HUES48 (cell line): Measurements from ENCODE around the gene CNTRL.

Experiments used
- H3K27ac ChIP-seq: one replicate; pipeline ENCODE4 v1.7.0; 2013; ENCODE audit warnings: low read depth, low read length, inconsistent platforms
- H3K27me3 ChIP-seq: 2 replicates; pipeline ENCODE4 v1.6.1; 2013; ENCODE audit warnings: mild to moderate bottlenecking, low read length; ENCODE audit not compliant: control insufficient read depth, insufficient read depth
- H3K36me3 ChIP-seq: 2 replicates; pipeline ENCODE4 v1.6.1; 2013; ENCODE audit warnings: low read length; ENCODE audit not compliant: control insufficient read depth, insufficient read depth
- H3K4me1 ChIP-seq: 2 replicates; pipeline ENCODE4 v1.6.1; 2013; ENCODE audit warnings: mild to moderate bottlenecking, low read length; ENCODE audit not compliant: control insufficient read depth, insufficient read depth
- H3K4me3 ChIP-seq: 2 replicates; pipeline ENCODE4 v1.5.1; 2013; ENCODE audit warnings: mild to moderate bottlenecking, low read depth, low read length
- H3K9ac ChIP-seq: 2 replicates; pipeline ENCODE4 v1.6.1; 2013; ENCODE audit warnings: mild to moderate bottlenecking, low read depth, low read length, moderate library complexity
- H3K9me3 ChIP-seq: 2 replicates; pipeline ENCODE4 v1.6.1; 2013; ENCODE audit warnings: low read length; ENCODE audit not compliant: control insufficient read depth, insufficient read depth

CNTRL gene

GRCh38 chr9:121217609-121218292 lies 143.0 kb downstream of the CNTRL start:
- Histone ChIP-seq H3K27ac (no peak overlapping the region), H3K9me3 (no peaks in the 10 kb centered on the region), H3K9ac (no peak overlapping the region), H3K4me3 (no peak overlapping the region), H3K27me3 (no peaks in the 10 kb centered on the region), H3K36me3 (no peaks in the 10 kb centered on the region), H3K4me1 (peaks cover 35% of the 10 kb centered on the region)

GRCh38 chr9:121218357-121219027 lies 143.7 kb downstream of the CNTRL start:
- no peak overlapping the region for H3K4me3 ChIP-seq
- no peak overlapping the region for H3K27ac ChIP-seq
- peaks cover 35% of the 10 kb centered on the region for H3K4me1 ChIP-seq
- no peaks in the 10 kb centered on the region for H3K27me3 ChIP-seq
- no peaks in the 10 kb centered on the region for H3K9me3 ChIP-seq
- no peaks in the 10 kb centered on the region for H3K36me3 ChIP-seq
- H3K9ac ChIP-seq, result no peak overlapping the region

- Histone ChIP-seq H3K9me3 (no peaks in the 10 kb centered on the region), H3K27me3 (no peaks in the 10 kb centered on the region)
Measured at GRCh38 chr9:121219530-121219929, 144.8 kb downstream of the CNTRL start.

GRCh38 chr9:121220996-121221663 lies 146.4 kb downstream of the CNTRL start:
- Histone ChIP-seq H3K9me3 (no peaks in the 10 kb centered on the region), H3K27ac (peak overlapping the region; percentile 88), H3K36me3 (no peaks in the 10 kb centered on the region), H3K9ac (peak overlapping the region; percentile 12), H3K4me3 (peak overlapping the region; percentile 31; the same call in 1 of the 2 replicates), H3K27me3 (no peaks in the 10 kb centered on the region), H3K4me1 (peaks cover 30% of the 10 kb centered on the region)

More at GRCh38 chr9:121219530-121219929, 144.8 kb downstream of the CNTRL start:
- H3K27ac ChIP-seq, result no peak overlapping the region
- H3K9ac ChIP-seq, result no peak overlapping the region
- H3K4me3 ChIP-seq, result no peak overlapping the region
- H3K36me3 ChIP-seq, result no peaks in the 10 kb centered on the region
- H3K4me1 ChIP-seq, result peaks cover 30% of the 10 kb centered on the region

DNA sequence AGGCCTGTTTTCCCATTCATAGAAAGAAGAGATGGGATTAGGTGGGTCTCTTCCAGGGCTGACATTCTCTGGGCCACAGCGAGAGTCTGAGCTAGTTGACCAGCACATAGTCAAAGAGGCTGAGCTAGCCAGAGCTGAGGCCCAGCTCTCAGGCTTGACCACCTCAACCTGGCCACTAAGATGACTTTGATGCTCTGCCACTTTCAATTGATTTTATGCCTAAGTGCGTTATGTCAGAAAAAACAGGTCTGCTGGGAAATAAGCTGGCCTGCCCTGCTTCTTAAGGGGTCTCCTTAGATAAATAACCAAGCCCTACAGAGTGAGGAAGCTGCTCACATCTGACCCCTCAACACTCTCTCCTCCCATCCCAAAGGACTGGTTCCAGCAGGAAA lies 146.9 kb downstream of the CNTRL start:
- Histone ChIP-seq H3K27ac (peak overlapping the region; percentile 88), H3K9ac (peak overlapping the region; percentile 12), H3K4me3 (peak overlapping the region; percentile 30; the same call in 1 of the 2 replicates), H3K9me3 (no peaks in the 10 kb centered on the region), H3K36me3 (no peaks in the 10 kb centered on the region), H3K27me3 (no peaks in the 10 kb centered on the region), H3K4me1 (peaks cover 30% of the 10 kb centered on the region)

GRCh38 chr9:121222524-121223171 lies 147.9 kb downstream of the CNTRL start:
- no peak overlapping the region for H3K9ac ChIP-seq

DNA sequence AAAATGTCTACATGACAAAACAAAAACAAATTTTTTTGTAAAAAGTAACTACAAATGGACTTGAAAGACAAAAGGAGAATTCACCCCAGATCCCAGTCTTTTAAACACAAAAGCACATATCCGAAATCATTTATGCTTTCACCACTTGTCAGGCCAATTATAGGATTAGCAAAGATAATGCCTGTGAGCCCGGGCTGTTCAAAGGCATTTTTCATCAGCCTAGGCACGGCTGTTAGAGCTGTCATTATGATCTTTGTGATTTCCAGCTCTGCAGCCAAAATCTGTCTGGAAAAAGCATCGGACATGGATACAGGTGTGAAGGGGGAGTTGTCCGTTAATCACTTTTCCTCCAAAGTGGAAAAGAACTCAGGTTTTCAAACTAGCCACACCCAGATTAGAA lies 150.5 kb downstream of the CNTRL start:
- Histone ChIP-seq H3K36me3 (no peaks in the 10 kb centered on the region), H3K4me3 (no peak overlapping the region), H3K9me3 (no peaks in the 10 kb centered on the region), H3K27me3 (no peaks in the 10 kb centered on the region), H3K9ac (no peak overlapping the region), H3K4me1 (peaks cover 24% of the 10 kb centered on the region), H3K27ac (no peak overlapping the region)

More at GRCh38 chr9:121222524-121223171, 147.9 kb downstream of the CNTRL start:
- H3K36me3 ChIP-seq, result no peaks in the 10 kb centered on the region
- no peak overlapping the region for H3K27ac ChIP-seq
- no peaks in the 10 kb centered on the region for H3K9me3 ChIP-seq
- peaks cover 30% of the 10 kb centered on the region for H3K4me1 ChIP-seq
- no peaks in the 10 kb centered on the region for H3K27me3 ChIP-seq
- no peak overlapping the region for H3K4me3 ChIP-seq

DNA sequence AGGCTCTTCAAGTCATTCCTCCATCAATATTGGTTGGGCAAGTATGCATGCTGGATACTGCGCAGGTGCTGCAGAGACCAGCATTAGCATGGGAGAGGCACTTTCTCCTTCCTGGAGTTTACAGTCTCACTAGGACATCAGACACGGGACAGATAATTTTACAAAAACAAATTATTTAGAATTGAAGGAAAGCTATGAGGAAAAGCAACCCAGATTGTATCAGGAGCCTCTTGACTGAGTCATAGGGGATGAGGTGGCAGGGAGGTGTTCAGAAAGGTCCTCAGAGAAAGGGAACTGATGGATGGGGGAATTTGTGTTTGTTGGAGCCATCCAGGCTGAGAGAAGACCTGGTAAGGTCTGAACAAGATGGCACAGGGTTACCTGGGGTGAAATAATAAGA lies 151.4 kb downstream of the CNTRL start:
- Histone ChIP-seq H3K27ac (no peak overlapping the region), H3K4me3 (no peak overlapping the region), H3K27me3 (no peaks in the 10 kb centered on the region), H3K4me1 (peaks cover 17% of the 10 kb centered on the region), H3K36me3 (no peaks in the 10 kb centered on the region), H3K9ac (no peak overlapping the region), H3K9me3 (no peaks in the 10 kb centered on the region)
